Measurements from ENCODE around the gene PTP4A2.

Gene PTP4A2

DNA sequence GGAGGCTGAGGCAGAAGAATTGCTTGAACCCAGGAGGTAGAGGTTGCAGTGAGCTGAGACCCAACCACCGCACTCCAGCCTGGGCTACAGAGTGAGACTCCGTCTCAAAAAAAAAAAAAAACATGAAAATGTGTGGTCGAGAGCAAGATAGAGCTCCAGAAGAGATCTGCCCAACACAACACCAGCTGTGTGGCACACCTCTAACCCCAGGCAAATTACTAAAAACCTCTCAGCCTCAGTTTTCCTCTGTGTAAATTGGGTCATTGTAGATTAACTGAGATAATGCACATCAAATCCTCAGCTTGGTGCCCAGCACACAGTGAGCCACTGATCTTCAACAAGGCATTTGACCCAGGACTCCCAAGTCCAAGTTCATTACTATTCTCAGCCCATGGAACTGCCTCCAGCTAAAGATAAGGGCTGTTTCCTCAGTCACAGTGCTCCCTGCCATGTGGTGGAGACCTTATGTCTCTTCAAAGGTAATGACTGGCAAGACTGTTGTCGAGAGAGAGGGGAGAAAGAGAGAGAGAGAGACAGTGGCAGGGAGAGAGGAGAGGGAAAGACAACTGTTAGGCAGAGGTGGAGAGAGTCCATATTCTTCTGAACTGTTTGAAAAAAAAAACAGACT is 58.1 kb downstream of the PTP4A2 start:
- Mint-ChIP-seq H3K27ac (no peak overlapping the region), H3K9me3 (no peaks in the 10 kb centered on the region), H3K4me1 (peaks cover 10% of the 10 kb centered on the region), H3K4me3 (no peak overlapping the region), H3K27me3 (ENCODE audit: low read depth) (no peaks in the 10 kb centered on the region), H3K36me3 (ENCODE audit: low read depth) (no peaks in the 10 kb centered on the region)
- TF ChIP-seq, protein P1, sequence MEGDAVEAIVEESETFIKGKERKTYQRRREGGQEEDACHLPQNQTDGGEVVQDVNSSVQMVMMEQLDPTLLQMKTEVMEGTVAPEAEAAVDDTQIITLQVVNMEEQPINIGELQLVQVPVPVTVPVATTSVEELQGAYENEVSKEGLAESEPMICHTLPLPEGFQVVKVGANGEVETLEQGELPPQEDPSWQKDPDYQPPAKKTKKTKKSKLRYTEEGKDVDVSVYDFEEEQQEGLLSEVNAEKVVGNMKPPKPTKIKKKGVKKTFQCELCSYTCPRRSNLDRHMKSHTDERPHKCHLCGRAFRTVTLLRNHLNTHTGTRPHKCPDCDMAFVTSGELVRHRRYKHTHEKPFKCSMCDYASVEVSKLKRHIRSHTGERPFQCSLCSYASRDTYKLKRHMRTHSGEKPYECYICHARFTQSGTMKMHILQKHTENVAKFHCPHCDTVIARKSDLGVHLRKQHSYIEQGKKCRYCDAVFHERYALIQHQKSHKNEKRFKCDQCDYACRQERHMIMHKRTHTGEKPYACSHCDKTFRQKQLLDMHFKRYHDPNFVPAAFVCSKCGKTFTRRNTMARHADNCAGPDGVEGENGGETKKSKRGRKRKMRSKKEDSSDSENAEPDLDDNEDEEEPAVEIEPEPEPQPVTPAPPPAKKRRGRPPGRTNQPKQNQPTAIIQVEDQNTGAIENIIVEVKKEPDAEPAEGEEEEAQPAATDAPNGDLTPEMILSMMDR (IDR thresholded peaks at IDR 0.05; ENCODE audit: unreplicated experiment in 3 of 3): no peak

DNA sequence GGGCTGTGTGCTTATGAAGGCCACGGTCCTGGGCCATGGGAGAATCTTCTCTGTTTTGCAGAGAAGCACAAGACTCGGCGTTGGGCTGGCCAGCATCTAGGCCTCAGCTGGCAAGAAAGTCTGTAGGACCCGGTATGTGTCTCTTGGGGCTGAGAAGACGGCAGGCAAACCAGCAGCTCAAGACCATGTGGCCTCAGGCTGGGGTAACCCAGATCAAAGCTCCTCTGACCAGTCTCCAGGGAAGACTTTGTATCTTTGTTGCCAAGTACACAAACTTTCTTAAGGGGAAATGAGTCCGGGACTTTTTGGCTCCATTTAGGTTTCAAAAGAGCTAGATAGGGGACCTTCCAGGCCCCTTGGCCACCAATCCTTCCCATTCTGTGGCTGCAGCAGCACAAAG is 60.1 kb downstream of the PTP4A2 start:
- H3K27me3 Mint-ChIP-seq (ENCODE audit: low read depth): no peaks in the 10 kb centered on the region
- peaks cover 10% of the 10 kb centered on the region for H3K4me1 Mint-ChIP-seq
- peaks cover 2% of the 10 kb centered on the region for H3K36me3 Mint-ChIP-seq (ENCODE audit: low read depth)
- no peak overlapping the region for H3K4me3 Mint-ChIP-seq
- no peak overlapping the region for H3K27ac Mint-ChIP-seq
- H3K9me3 Mint-ChIP-seq: peaks cover 4% of the 10 kb centered on the region
- TF ChIP-seq, protein P1 (IDR thresholded peaks at IDR 0.05; ENCODE audit: unreplicated experiment in 3 of 3): no peak

DNA sequence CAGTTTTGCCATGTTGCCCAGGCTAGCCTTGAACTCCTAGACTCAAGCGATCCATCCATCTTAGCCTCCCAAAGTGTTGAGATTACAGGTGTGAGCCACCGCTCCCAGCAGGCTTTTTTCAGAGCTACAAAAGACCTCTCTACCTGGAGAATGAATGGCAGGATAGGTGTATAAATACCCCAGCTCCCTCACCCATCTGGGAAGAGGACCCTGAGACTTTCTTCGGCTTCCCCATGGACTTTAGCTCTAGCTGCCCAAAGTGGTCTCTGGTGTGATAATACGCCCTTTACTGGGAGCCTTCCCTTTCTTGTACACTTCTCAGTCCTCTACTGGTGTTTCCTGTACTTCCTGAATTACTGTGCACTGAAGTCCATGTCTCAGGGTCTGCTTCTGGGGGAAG is 60.6 kb downstream of the PTP4A2 start:
- H3K27me3 Mint-ChIP-seq (ENCODE audit: low read depth): no peaks in the 10 kb centered on the region
- H3K4me3 Mint-ChIP-seq: no peak overlapping the region
- peaks cover 6% of the 10 kb centered on the region for H3K36me3 Mint-ChIP-seq (ENCODE audit: low read depth)
- peaks cover 10% of the 10 kb centered on the region for H3K4me1 Mint-ChIP-seq
- H3K9me3 Mint-ChIP-seq: peaks cover 7% of the 10 kb centered on the region
- H3K27ac Mint-ChIP-seq: no peak overlapping the region
- TF ChIP-seq, protein P1 (IDR thresholded peaks at IDR 0.05; ENCODE audit: unreplicated experiment in 3 of 3): no peak

DNA sequence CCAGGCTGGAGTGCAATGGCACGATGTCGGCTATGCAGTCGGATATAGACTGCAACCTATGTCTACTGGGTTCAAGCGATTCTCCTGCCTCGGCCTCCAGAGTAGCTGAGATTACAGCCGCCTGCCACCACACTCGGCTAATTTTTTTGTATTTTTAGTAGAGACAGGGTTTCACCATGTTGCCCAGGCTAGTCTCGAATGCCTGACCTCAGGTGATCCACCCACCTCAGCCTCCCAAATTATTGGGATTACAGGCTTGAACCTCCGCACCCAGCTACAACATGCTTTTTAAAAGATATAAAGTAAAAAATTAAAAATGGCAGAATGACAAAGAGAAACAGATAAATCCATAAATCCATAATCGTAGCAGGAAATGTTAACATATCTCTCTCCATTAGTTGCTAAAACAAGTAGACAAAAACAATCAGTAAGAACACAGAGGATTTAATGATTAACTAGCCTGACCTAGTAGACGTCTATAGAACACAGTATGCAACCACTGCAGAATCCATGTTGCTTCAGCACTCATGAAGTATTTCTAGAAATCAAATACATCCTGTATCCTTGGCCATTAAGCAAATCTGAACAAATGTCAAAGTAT is 62.4 kb downstream of the PTP4A2 start:
- Mint-ChIP-seq H3K36me3 (ENCODE audit: low read depth) (peaks cover 10% of the 10 kb centered on the region), H3K9me3 (peaks cover 10% of the 10 kb centered on the region), H3K4me1 (peaks cover 5% of the 10 kb centered on the region), H3K4me3 (no peak overlapping the region), H3K27me3 (ENCODE audit: low read depth) (no peaks in the 10 kb centered on the region), H3K27ac (peak overlapping the region in 2 of 3 experiments; percentile 34)
- TF ChIP-seq, protein P1 (IDR thresholded peaks at IDR 0.05; ENCODE audit: unreplicated experiment in 3 of 3): no peak

DNA sequence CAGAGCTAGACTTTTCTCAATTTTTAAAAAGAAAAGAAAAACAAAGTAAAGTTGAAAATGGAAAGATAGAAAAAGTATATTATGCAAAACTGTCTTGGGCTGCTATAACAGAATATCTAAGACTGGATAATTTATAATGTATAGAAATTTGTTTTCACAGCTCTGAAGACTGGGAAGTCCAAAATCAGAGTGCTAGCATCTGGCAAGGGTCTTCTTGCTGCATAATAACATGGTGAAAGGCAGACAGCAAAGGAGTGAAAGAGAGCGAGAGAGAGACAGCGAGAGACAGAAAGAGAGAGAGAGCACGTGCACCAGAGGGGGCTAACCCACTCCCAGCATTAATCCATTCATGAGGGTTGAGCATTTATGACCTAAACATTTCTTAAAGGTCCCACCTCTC is 63.2 kb downstream of the PTP4A2 start:
- Mint-ChIP-seq H3K9me3 (peaks cover 10% of the 10 kb centered on the region), H3K36me3 (ENCODE audit: low read depth) (peaks cover 10% of the 10 kb centered on the region), H3K27me3 (ENCODE audit: low read depth) (no peaks in the 10 kb centered on the region), H3K4me1 (no peaks in the 10 kb centered on the region), H3K4me3 (no peak overlapping the region), H3K27ac (peak overlapping the region in 1 of 3 experiments; percentile 7)
- TF ChIP-seq, protein P1 (IDR thresholded peaks at IDR 0.05; ENCODE audit: unreplicated experiment in 3 of 3): no peak
